HepG2 (cell line): Measurements from ENCODE around the gene JHY.

ENCODE experiments used
- FOSL1 ChIP-seq: sonication (generic); formaldehyde crosslinking; IDR thresholded peaks from 2 replicates; pipeline ENCODE4 v1.9.0; 2021; ENCODE audit warnings: missing genetic modification reagents, borderline replicate concordance
- HMG20B ChIP-seq: conservative IDR thresholded peaks from 2 replicates; pipeline ENCODE4 v1.6.1; 2016; ENCODE audit warnings: missing genetic modification reagents, missing compliant biosample characterization
- JUND ChIP-seq: sonication (generic); formaldehyde crosslinking; IDR thresholded peaks from 2 replicates; pipeline ENCODE4 v1.8.0; 2022; ENCODE audit warnings: mild to moderate bottlenecking, missing genetic modification reagents
- KDM1A ChIP-seq: IDR thresholded peaks from 2 replicates; pipeline ENCODE4 v1.6.1; 2016; ENCODE audit warnings: missing compliant biosample characterization
- KLF15 ChIP-seq: sonication (generic); formaldehyde crosslinking; IDR thresholded peaks from 2 replicates; pipeline ENCODE4 v1.8.1; 2023; ENCODE audit warnings: borderline replicate concordance, mild to moderate bottlenecking, inconsistent platforms, missing genetic modification reagents, mixed read lengths
- NCOA5 ChIP-seq: sonication (generic); formaldehyde crosslinking; IDR thresholded peaks from 2 replicates; pipeline ENCODE4 v1.4.0; 2020; ENCODE audit warnings: missing genetic modification reagents
- NFIC ChIP-seq: IDR thresholded peaks from 2 replicates; pipeline ENCODE4 v1.6.1; 2012; ENCODE audit warnings: mild to moderate bottlenecking, low read length, inconsistent platforms
- POLR2AphosphoS5 ChIP-seq: IDR thresholded peaks from 2 replicates; pipeline ENCODE4 v1.6.1; 2012; ENCODE audit warnings: low read depth, low read length
- TRAFD1 ChIP-seq: sonication (generic); formaldehyde crosslinking; IDR thresholded peaks from 2 replicates; pipeline ENCODE4 v1.5.1; 2020; ENCODE audit warnings: missing genetic modification reagents, mild to moderate bottlenecking, borderline replicate concordance
- ZC3H13 ChIP-seq: sonication (generic); formaldehyde crosslinking; IDR thresholded peaks from 2 replicates; pipeline ENCODE4 v1.8.1; 2023; ENCODE audit warnings: mild to moderate bottlenecking, missing genetic modification reagents, moderate library complexity
- TF ChIP-seq, protein P1 (sequence below): sonication (generic); formaldehyde crosslinking; IDR thresholded peaks from 2 replicates; pipeline ENCODE4 v1.5.0; 2020; ENCODE audit warnings: mild to moderate bottlenecking, missing genetic modification reagents, moderate library complexity

GRCh38 chr11:122978299-122978620 lies 95.7 kb downstream of the JHY start:
- no peak for TF ChIP-seq FOSL1 (CRISPR knock-in tag)
- TF ChIP-seq NFIC, result no peak
- TF ChIP-seq ZC3H13 (CRISPR knock-in tag), result no peak
- TF ChIP-seq POLR2AphosphoS5, result no peak
- TF ChIP-seq, protein P1, sequence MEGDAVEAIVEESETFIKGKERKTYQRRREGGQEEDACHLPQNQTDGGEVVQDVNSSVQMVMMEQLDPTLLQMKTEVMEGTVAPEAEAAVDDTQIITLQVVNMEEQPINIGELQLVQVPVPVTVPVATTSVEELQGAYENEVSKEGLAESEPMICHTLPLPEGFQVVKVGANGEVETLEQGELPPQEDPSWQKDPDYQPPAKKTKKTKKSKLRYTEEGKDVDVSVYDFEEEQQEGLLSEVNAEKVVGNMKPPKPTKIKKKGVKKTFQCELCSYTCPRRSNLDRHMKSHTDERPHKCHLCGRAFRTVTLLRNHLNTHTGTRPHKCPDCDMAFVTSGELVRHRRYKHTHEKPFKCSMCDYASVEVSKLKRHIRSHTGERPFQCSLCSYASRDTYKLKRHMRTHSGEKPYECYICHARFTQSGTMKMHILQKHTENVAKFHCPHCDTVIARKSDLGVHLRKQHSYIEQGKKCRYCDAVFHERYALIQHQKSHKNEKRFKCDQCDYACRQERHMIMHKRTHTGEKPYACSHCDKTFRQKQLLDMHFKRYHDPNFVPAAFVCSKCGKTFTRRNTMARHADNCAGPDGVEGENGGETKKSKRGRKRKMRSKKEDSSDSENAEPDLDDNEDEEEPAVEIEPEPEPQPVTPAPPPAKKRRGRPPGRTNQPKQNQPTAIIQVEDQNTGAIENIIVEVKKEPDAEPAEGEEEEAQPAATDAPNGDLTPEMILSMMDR (CRISPR knock-in tag), result no peak
- TF ChIP-seq TRAFD1 (CRISPR knock-in tag), result no peak
- TF ChIP-seq NCOA5 (CRISPR knock-in tag), result no peak
- TF ChIP-seq KLF15, result no peak
- TF ChIP-seq JUND, result no peak
- TF ChIP-seq HMG20B, result no peak
- TF ChIP-seq KDM1A (CRISPR knock-in tag), result no peak
